ENCODE results near the gene EBLN2.
"Not testable (repeated sequence)": the region's sequence is repeated elsewhere in the genome, so short reads cannot be mapped to it uniquely, and the experiment has no call there.

Gene EBLN2

GRCh38 chr3:73066243-73066642 lies 4.8 kb downstream of the EBLN2 start:
- DNase-seq = not testable (repeated sequence)

GRCh38 chr3:73068419-73068818 lies 7.0 kb downstream of the EBLN2 start:
- no peak for DNase-seq

- DNase-seq = no peak
Observed at GRCh38 chr3:73069187-73069586, 7.7 kb downstream of the EBLN2 start.

- no peak for DNase-seq
Observed at GRCh38 chr3:73069775-73070444, 8.5 kb downstream of the EBLN2 start.

- DNase-seq = no peak
Observed at GRCh38 chr3:73070675-73071575, 9.5 kb downstream of the EBLN2 start.

GRCh38 chr3:73071952-73072351 lies 10.5 kb downstream of the EBLN2 start:
- no peak for DNase-seq

GRCh38 chr3:73072634-73073033 lies 11.2 kb downstream of the EBLN2 start:
- DNase-seq = no peak

- DNase-seq = no peak
Observed at GRCh38 chr3:73073091-73073707, 11.7 kb downstream of the EBLN2 start.

- DNase-seq = no peak
Observed at GRCh38 chr3:73074781-73075180, 13.3 kb downstream of the EBLN2 start.

GRCh38 chr3:73080216-73080966 lies 18.9 kb downstream of the EBLN2 start:
- DNase-seq = no peak

GRCh38 chr3:73081140-73081539 lies 19.7 kb downstream of the EBLN2 start:
- no peak for DNase-seq

GRCh38 chr3:73084170-73084569 lies 22.7 kb downstream of the EBLN2 start:
- DNase-seq = no peak

GRCh38 chr3:73086071-73086494 lies 24.6 kb downstream of the EBLN2 start:
- peak; percentile 33 for DNase-seq

GRCh38 chr3:73094129-73094528 lies 32.7 kb downstream of the EBLN2 start:
- peak; percentile 38 for DNase-seq

- DNase-seq = no peak
Observed at GRCh38 chr3:73094951-73095350, 33.5 kb downstream of the EBLN2 start.

- no peak for DNase-seq
Observed at GRCh38 chr3:73096169-73096568, 34.7 kb downstream of the EBLN2 start.

GRCh38 chr3:73098026-73098425 lies 36.6 kb downstream of the EBLN2 start:
- no peak for DNase-seq

- peak; percentile 11 for DNase-seq
Observed at GRCh38 chr3:73098873-73099272, 37.4 kb downstream of the EBLN2 start.

- peak; percentile 76 for DNase-seq
Observed at GRCh38 chr3:73100741-73101559, 39.5 kb downstream of the EBLN2 start.

- no peak for DNase-seq
Observed at GRCh38 chr3:73101881-73102280, 40.4 kb downstream of the EBLN2 start.

- no peak for DNase-seq
Observed at GRCh38 chr3:73107215-73107614, 45.8 kb downstream of the EBLN2 start.

GRCh38 chr3:73107676-73108187 lies 46.3 kb downstream of the EBLN2 start:
- DNase-seq = no peak

Measured in inflammatory macrophage treated with lipopolysaccharide for 4 hours (primary cell).